HepG2 (cell line): ENCODE measurements around the gene GLRX5. TPM values are rescaled to one million over a fixed set of nuclear protein-coding genes. Genes with fewer than 3 reads are reported as not detected.
A peak's percentile ranks its signal among the peaks of the same experiment; 100 is the strongest.

ENCODE experiments used
- AHR ChIP-seq: IDR thresholded peaks from 2 replicates; pipeline ENCODE4 v1.6.1; 2018; ENCODE audit warnings: missing genetic modification reagents, missing compliant biosample characterization
- EED ChIP-seq: sonication (generic); formaldehyde crosslinking; IDR thresholded peaks from 2 replicates; pipeline ENCODE4 v1.5.0; 2020; ENCODE audit warnings: mild to moderate bottlenecking, missing genetic modification reagents
- ETV5 ChIP-seq: IDR thresholded peaks from 2 replicates; pipeline ENCODE4 v1.6.1; 2018; ENCODE audit warnings: missing biosample characterization, missing genetic modification reagents, inconsistent platforms, borderline replicate concordance
- GABPA ChIP-seq, 2 experiments: IDR thresholded peaks; 2 replicates each; pipeline ENCODE4 v1.6.1; 2011 to 2016; ENCODE audit warnings: low read depth in 2 of 2, low read length in 1 of 2, missing biosample characterization in 1 of 2, missing genetic modification characterization in 1 of 2
- GTF3A ChIP-seq: sonication (generic); formaldehyde crosslinking; conservative IDR thresholded peaks from 2 replicates; pipeline ENCODE4 v1.4.0; 2020; ENCODE audit warnings: mild to moderate bottlenecking, missing genetic modification reagents
- HCFC1 ChIP-seq: fragments of 150-350 bp; IDR thresholded peaks from 2 replicates; pipeline ENCODE4 v1.6.1; 2014; ENCODE audit warnings: low read depth, low read length
- HDAC2 ChIP-seq: sonication (generic); formaldehyde crosslinking; IDR thresholded peaks from 2 replicates; pipeline ENCODE4 v1.4.0; 2020; ENCODE audit warnings: missing genetic modification reagents
- HMG20A ChIP-seq: IDR thresholded peaks from 2 replicates; pipeline ENCODE4 v1.6.1; 2016; ENCODE audit warnings: borderline replicate concordance
- ISX ChIP-seq: sonication (generic); formaldehyde crosslinking; conservative IDR thresholded peaks from 2 replicates; pipeline ENCODE4 v1.5.0; 2020; ENCODE audit warnings: missing genetic modification reagents
- KDM4B ChIP-seq: sonication (generic); formaldehyde crosslinking; IDR thresholded peaks from 2 replicates; pipeline ENCODE4 v1.4.0; 2020; ENCODE audit warnings: missing genetic modification reagents
- MEF2D ChIP-seq: sonication (generic); formaldehyde crosslinking; IDR thresholded peaks from 2 replicates; pipeline ENCODE4 v1.5.1; 2020; ENCODE audit warnings: mild to moderate bottlenecking, missing genetic modification reagents
- NPAS2 ChIP-seq: sonication (generic); formaldehyde crosslinking; IDR thresholded peaks from 2 replicates; pipeline ENCODE4 v1.8.0; 2022; ENCODE audit warnings: mild to moderate bottlenecking, missing genetic modification reagents, borderline replicate concordance
- PLSCR1 ChIP-seq: sonication (generic); formaldehyde crosslinking; IDR thresholded peaks from 2 replicates; pipeline ENCODE4 v1.5.0; 2020; ENCODE audit warnings: missing genetic modification reagents, mild to moderate bottlenecking, borderline replicate concordance
- REL ChIP-seq: sonication (generic); formaldehyde crosslinking; conservative IDR thresholded peaks from 2 replicates; pipeline ENCODE4 v1.8.0; 2022; ENCODE audit warnings: mild to moderate bottlenecking, missing genetic modification reagents, moderate library complexity
- SMAD1 ChIP-seq: sonication (generic); formaldehyde crosslinking; IDR thresholded peaks from 2 replicates; pipeline ENCODE4 v1.4.0; 2020; ENCODE audit warnings: missing genetic modification reagents, low read depth, mild to moderate bottlenecking, borderline replicate concordance
- SOX6 ChIP-seq, 2 experiments: fragments of 450-650 bp in 1 of 2; sonication (generic) in 1 of 2; formaldehyde crosslinking in 1 of 2; IDR thresholded peaks; 2 replicates each; pipeline versions ENCODE4 v1.4.0 to v1.6.1; 2017 to 2020; ENCODE audit warnings: antibody characterized with exemption in 1 of 2, mild to moderate bottlenecking in 1 of 2, missing genetic modification reagents in 1 of 2
- ZBTB33 ChIP-seq: sonication (generic); formaldehyde crosslinking; IDR thresholded peaks from 2 replicates; pipeline ENCODE4 v1.4.0; 2020; ENCODE audit warnings: missing genetic modification reagents
- ZFX ChIP-seq: sonication (generic); formaldehyde crosslinking; IDR thresholded peaks from 2 replicates; pipeline ENCODE4 v1.4.0; 2020; ENCODE audit warnings: mild to moderate bottlenecking, low read depth, missing genetic modification reagents, moderate library complexity
- ZNF234 ChIP-seq: sonication (generic); formaldehyde crosslinking; conservative IDR thresholded peaks from 2 replicates; pipeline ENCODE4 v1.5.1; 2020; ENCODE audit warnings: mild to moderate bottlenecking, missing genetic modification reagents
- ZNF441 ChIP-seq: sonication (generic); formaldehyde crosslinking; IDR thresholded peaks from 2 replicates; pipeline ENCODE4 v1.7.0; 2021; ENCODE audit warnings: missing genetic modification reagents, borderline replicate concordance
- ZNF547 ChIP-seq: sonication (generic); formaldehyde crosslinking; IDR thresholded peaks from 2 replicates; pipeline ENCODE4 v1.5.1; 2020; ENCODE audit warnings: mild to moderate bottlenecking, missing genetic modification reagents
- ZNF550 ChIP-seq: sonication (generic); formaldehyde crosslinking; IDR thresholded peaks from 2 replicates; pipeline ENCODE4 v1.4.0; 2020; ENCODE audit warnings: mild to moderate bottlenecking, missing genetic modification reagents, borderline replicate concordance
- ZNF577 ChIP-seq: sonication (generic); formaldehyde crosslinking; IDR thresholded peaks from 2 replicates; pipeline ENCODE4 v1.4.0; 2020; ENCODE audit warnings: mild to moderate bottlenecking, low read depth, missing genetic modification reagents, borderline replicate concordance
- ZNF83 ChIP-seq: sonication (generic); formaldehyde crosslinking; IDR thresholded peaks from 2 replicates; pipeline ENCODE4 v1.4.0; 2020; ENCODE audit warnings: missing genetic modification reagents, mild to moderate bottlenecking, borderline replicate concordance
- ZNF878 ChIP-seq: sonication (generic); formaldehyde crosslinking; IDR thresholded peaks from 2 replicates; pipeline ENCODE4 v1.8.1; 2023; ENCODE audit warnings: mild to moderate bottlenecking, missing genetic modification reagents, moderate library complexity
- ZSCAN30 ChIP-seq: sonication (generic); formaldehyde crosslinking; IDR thresholded peaks from 2 replicates; pipeline ENCODE4 v1.5.0; 2020; ENCODE audit warnings: mild to moderate bottlenecking, missing genetic modification reagents
- polyA plus RNA-seq, 8 experiments: library from polyadenylated mRNA; depleted of rRNA in 3 of 8; stranded (reverse) in 7 of 8; unstranded in 1 of 8; fragments of >200 nt; fragmentation: Illumina TruSeq in 4 of 8; extraction: Trizol in 4 of 8; gene quantifications; 2 replicates each; pipeline versions ENCODE4 v1.2.1 to v1.2.3, GENCODE V29; 2011 to 2016; ENCODE audit warnings: low read depth in 4 of 8, missing spikeins in 1 of 8, mixed read lengths in 1 of 8; ENCODE audit not compliant: insufficient read depth in 1 of 8
- total RNA-seq, 5 experiments: library from RNA; depleted of rRNA; stranded (reverse); fragments of >200 nt; fragmentation: Illumina TruSeq; extraction: Trizol; gene quantifications; 2 replicates each; pipeline ENCODE4 v1.2.3, GENCODE V29; 2016; ENCODE audit warnings: low read depth in 1 of 5

The GLRX5 gene
- total and polyA plus RNA-seq, 2 of the 13 experiments (the other 11 are each of a cell fraction or from before 2014, with no cell fraction given): 122 to 146 TPM

- TF ChIP-seq REL (CRISPR knock-in tag) (no peak), ZNF441 (CRISPR knock-in tag) (peak; percentile 43; the same call in 1 of the 2 replicates), ZNF547 (CRISPR knock-in tag) (no peak), ZFX (CRISPR knock-in tag) (0 out of 2 replicates have a peak, but pooled peaks have one; percentile 45), ETV5 (CRISPR knock-in tag) (peak; percentile 68; the same call in 1 of the 2 replicates), ISX (CRISPR knock-in tag) (no peak), HCFC1 (no peak), PLSCR1 (no peak), NPAS2 (no peak), ZNF550 (CRISPR knock-in tag) (no peak), HDAC2 (CRISPR knock-in tag) (peak; percentile 95), AHR (CRISPR knock-in tag) (no peak; the same call in 1 of the 2 replicates), SOX6 (IDR thresholded peaks at IDR 0.05) (no peak), SOX6 (CRISPR knock-in tag; IDR thresholded peaks at IDR 0.05) (peak; percentile 96), HMG20A (no peak; the same call in 1 of the 2 replicates), ZNF878 (CRISPR knock-in tag) (peak; percentile 74; the same call in 1 of the 2 replicates), ZNF83 (CRISPR knock-in tag) (no peak), GABPA (IDR thresholded peaks at IDR 0.05; ENCODE audit: low read depth, low read length) (no peak), GABPA (CRISPR knock-in tag; IDR thresholded peaks at IDR 0.05; ENCODE audit: low read depth) (0 out of 2 replicates have a peak, but pooled peaks have one; percentile 45), GTF3A (CRISPR knock-in tag) (no peak), ZBTB33 (CRISPR knock-in tag) (peak; percentile 32; the same call in 1 of the 2 replicates), EED (CRISPR knock-in tag) (no peak), ZNF234 (CRISPR knock-in tag) (no peak), SMAD1 (no peak), KDM4B (CRISPR knock-in tag) (no peak), ZNF577 (CRISPR knock-in tag) (no peak), ZSCAN30 (CRISPR knock-in tag) (0 out of 2 replicates have a peak, but pooled peaks have one; percentile 43), MEF2D (CRISPR knock-in tag) (peak; percentile 91; the same call in 1 of the 2 replicates)
Observed at GRCh38 chr14:95537298-95538089, 2.6 kb downstream of the GLRX5 start (continued).
